M059J (cell line): ENCODE results near the gene COX6B1. TPM values are rescaled to one million over a fixed set of nuclear protein-coding genes. Genes with fewer than 3 reads are reported as not detected.
"Not testable (repeated sequence)": the region's sequence is repeated elsewhere in the genome, so short reads cannot be mapped to it uniquely, and the experiment has no call there.

Experiments used
- DNase-seq: peaks from one replicate; pipeline ENCODE4 v3.0.0-alpha.2; 2012; ENCODE audit warnings: low read depth
- total RNA-seq: library from RNA; depleted of rRNA; stranded (reverse); fragments of >200 nt; shearing (Covaris generic); gene quantifications from 2 replicates; pipeline ENCODE4 v1.2.3, GENCODE V29; 2014

The COX6B1 gene
- total RNA-seq, 1 experiment from 2014 or later: 635 TPM

GRCh38 chr19:35665157-35665556 is 17.0 kb downstream of the COX6B1 start:
- DNase-seq: no peak

GRCh38 chr19:35665604-35666003 is 17.5 kb downstream of the COX6B1 start:
- DNase-seq: no peak

GRCh38 chr19:35666251-35666913 is 18.3 kb downstream of the COX6B1 start, which contains the start of gene UPK1A:
UPK1A (plus strand) TSS chr19:35666517; CDS start chr19:35666813, 296 bp downstream.
- no peak for DNase-seq

GRCh38 chr19:35669566-35669965 is 21.4 kb downstream of the COX6B1 start:
- no peak for DNase-seq

- DNase-seq: no peak
These were observed 21.9 kb downstream of the COX6B1 start for GRCh38 chr19:35669974-35670373.

- no peak for DNase-seq
These were observed 22.6 kb downstream of the COX6B1 start for GRCh38 chr19:35670686-35671085.

- DNase-seq: no peak
These were observed 23.7 kb downstream of the COX6B1 start for GRCh38 chr19:35671818-35672217.

GRCh38 chr19:35673121-35673804 is 25.1 kb downstream of the COX6B1 start:
- peak; percentile 67 for DNase-seq

- no peak for DNase-seq
These were observed 27.5 kb downstream of the COX6B1 start for GRCh38 chr19:35675589-35676140.

- no peak for DNase-seq
These were observed 41.7 kb downstream of the COX6B1 start for GRCh38 chr19:35689836-35690235.

GRCh38 chr19:35691106-35691505 is 43.0 kb downstream of the COX6B1 start:
- not testable (repeated sequence) for DNase-seq

- DNase-seq: no peak
These were observed 43.9 kb downstream of the COX6B1 start for GRCh38 chr19:35692010-35692409.

- DNase-seq: no peak
These were observed 45.3 kb downstream of the COX6B1 start for GRCh38 chr19:35693422-35693821.

- DNase-seq: peak; percentile 84
These were observed 45.9 kb downstream of the COX6B1 start for GRCh38 chr19:35693835-35694599.

- DNase-seq: no peak
These were observed 47.8 kb downstream of the COX6B1 start for GRCh38 chr19:35695895-35696422.

GRCh38 chr19:35696835-35697234 is 48.7 kb downstream of the COX6B1 start:
- DNase-seq: no peak

- DNase-seq: peak; percentile 98
These were observed 54.3 kb downstream of the COX6B1 start for GRCh38 chr19:35702223-35703012.

GRCh38 chr19:35703343-35703742 is 55.2 kb downstream of the COX6B1 start:
- DNase-seq: no peak

GRCh38 chr19:35704218-35704617 is 56.1 kb downstream of the COX6B1 start, which contains the start of gene ZBTB32:
ZBTB32 (plus strand) TSS chr19:35704558; CDS start chr19:35714627, 10,069 bp downstream.
- DNase-seq: peak; percentile 37
